Measurements from ENCODE around the gene TRABD2B. TPM values are rescaled to one million over a fixed set of nuclear protein-coding genes. Genes with fewer than 3 reads are reported as not detected.
A peak's percentile ranks its signal among the peaks of the same experiment; 100 is the strongest.

The TRABD2B gene
- total RNA-seq, 1 donor from 2014 or later: 6.8 TPM

DNA sequence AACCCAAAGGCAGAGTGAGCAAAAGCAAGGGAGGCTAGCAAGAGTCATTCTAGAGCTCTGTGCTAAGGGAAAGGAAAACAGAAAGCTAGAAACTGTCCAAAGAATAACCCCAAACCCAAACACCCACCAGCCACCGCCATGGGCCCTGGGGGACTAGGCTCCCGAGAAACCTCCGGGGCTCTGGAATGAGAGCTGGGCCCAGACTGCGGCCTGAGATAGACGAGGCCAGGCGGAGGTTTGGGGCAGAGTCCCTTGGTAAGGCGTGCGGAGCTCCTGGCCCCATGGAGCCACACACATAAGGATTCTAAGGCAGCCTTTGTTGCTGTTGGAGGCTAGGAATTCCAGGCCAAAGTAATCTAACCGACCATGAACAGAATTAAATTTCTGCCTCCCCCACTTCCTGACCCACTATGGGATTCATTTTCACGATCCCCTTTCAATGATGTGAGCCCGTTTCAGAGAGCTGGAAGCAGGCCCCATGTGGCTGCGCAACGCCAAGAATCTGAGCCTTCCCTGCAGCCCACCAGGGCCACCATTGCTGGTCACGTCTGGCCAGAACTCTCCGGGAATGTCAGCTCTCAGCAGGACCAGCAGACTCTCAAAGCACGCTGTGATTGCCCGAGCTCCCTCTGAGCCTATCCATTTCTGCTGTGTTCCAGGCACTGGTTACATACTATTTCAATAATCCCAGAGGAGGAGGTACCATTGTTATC lies 145.0 kb downstream of the TRABD2B start:
- no peak for DNase-seq (ENCODE audit: low read depth)

DNA sequence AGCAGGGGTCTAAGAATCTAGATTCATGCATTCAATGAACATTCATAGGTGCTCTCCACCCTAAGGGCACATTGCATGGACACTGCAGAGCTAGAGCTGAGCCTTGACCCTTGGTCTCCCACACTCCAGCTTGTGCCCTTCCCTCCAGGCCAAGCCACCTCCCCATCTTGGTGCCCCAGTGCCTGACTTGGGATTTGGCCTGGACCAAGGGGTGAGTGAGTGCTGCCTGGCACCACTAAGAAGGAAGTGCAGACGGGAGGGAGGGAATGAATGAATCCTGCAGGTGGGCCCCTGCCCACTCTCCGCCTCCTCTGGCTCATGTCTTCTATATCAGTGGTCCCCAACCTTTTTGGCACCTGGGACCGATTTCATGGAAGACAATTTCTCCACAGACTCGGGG lies 146.7 kb downstream of the TRABD2B start:
- no peak for DNase-seq (ENCODE audit: low read depth)

DNA sequence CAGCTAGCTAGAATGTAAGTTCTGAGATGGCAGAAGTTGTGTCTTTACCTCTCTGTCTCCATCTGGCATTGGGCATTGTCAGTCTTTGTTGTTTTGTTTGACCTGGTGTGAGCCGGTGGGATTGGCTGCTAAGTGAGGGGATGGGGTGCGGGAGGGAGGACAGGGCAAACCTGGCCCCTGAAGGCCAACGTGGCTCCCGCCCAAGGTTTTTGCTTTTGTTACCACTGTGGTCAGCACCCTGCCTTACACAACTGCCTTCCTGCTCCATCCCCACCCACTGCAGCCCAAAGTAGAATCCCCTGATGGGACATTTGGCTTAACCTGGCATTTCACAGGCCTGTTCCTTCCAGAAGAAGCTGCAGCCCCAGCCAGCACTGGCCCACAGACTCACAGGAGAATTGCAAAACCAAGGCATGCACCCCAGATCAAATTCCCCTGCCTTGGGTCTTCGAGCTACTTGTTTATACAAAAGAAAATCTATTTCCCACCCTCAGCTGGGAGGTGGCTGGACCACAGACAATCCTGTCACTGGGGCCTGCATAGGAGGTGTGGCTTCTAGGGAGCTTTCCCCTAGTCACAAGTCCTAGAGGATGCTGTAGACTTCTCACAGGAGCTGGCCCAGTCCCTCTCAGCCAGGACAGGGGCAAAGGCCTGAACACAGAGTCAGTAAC lies 147.5 kb downstream of the TRABD2B start:
- DNase-seq (ENCODE audit: low read depth): no peak

DNA sequence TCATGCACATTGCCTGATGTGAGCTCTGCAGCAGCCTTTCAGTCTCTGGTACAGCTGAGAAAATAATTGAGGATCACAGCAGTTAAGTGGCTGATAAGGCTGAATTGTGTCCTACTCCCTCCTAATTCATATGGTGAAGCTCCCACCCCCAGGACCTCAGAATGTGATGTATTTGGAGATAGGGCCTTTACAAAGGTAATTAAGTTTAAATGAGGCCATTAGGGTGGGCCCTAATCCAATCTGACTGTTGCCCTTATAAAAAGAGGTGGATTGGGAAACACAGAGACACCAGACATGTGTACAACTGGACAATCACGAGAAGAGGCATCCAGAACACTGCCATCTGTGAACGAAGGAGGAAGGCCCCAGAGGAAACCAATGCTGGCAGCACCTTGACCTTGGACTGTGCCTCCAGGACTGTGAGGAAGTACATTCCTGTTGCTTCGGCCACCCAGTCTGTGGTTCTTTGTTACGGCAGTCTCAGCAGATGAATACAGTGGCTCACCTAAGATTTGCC lies 148.1 kb downstream of the TRABD2B start:
- no peak for DNase-seq (ENCODE audit: low read depth)

DNA sequence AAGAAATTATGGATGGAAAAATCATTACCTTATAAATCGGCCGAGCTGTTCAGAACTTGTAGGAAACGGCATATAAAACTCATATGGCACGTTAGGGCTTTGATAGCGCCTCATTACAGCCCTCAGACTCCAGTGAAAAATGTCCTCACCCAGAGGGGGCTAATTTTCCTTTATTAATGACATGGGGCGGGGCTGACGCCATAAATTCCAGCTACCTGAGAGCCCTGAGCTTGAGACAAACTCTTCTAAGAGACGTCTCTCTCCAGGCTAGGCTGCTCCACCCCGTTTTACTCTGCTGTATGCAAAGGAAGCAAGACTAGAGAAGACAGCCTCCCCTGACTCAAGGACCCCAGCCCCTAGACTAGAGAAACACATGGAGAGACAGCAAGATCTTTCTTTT lies 149.4 kb downstream of the TRABD2B start:
- no peak for DNase-seq (ENCODE audit: low read depth)

DNA sequence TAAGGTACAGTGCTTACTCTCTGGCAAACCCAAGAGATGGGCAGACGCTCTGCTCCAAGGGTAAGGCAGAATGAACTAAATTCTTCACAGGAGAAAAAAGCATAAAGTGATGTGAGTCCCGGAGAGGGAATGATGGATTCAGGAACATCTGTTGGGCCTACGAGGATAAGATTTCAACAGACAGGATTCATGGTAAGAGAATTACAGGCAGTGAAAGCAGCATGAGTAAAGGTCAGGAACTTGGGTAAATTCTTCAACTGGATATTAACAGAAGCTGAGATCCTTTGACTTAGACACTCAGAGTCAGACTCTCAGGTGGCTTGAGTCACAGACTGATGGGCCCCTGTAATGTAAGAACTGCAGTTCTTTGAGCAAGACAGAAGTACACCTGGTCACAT lies 152.6 kb downstream of the TRABD2B start:
- no peak for DNase-seq (ENCODE audit: low read depth)

DNA sequence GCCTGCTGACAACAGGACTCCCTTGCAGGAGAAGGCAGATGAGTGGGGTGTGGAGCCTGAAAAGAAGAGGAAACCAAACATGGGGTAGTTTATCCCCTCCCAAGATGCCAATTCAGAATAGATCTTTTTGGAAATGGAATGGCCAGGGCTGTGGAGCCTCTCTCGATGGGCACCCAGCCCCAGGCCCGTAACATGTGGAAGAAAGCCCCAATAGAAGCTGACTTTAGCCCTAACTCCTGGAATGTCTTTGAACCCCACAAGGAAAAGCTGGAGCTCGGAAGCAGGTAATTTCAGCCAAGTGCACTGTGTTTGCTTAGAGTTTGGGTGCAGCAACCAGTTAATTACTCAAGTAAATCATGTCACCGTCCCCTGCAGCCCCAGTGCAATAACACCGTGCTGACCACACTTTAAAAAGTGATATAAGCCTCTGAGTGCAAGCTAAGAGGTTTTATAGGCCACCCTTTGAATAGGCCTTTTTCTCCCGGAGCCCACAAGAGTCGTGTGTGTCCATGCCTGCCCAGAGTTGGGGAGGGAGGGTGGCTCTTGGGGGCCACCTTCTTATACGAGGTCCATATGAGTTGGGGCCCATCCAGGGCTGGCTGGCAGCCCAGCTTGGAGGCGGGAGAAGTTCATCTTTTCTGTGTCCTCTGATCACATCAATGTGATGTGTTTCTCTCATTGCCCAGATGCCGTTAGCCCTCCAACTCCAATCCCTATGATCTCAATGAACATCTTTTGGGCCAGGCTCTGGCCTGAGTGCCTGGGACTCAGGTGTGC lies 153.2 kb downstream of the TRABD2B start:
- no peak for DNase-seq (ENCODE audit: low read depth)

DNA sequence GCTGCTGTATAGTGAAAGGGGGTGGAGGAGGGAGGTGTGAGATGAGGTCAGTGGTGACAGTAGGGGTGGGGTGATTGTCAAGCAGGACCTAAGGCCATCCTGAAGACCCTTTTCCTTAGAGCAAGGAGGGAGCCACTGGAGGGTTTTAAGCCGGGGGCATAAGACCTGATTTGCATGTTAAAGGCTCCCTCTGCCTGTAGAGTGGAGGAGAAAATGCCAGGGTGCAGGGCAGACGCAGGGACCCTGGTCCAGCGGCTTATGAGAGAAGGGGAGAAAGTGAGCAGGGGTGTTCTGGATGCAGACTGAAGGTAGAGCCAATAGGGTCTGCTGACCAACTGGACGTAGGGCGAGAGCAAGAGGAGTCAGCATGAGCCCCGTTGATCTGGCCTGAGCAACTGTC lies 154.1 kb downstream of the TRABD2B start:
- DNase-seq (ENCODE audit: low read depth): no peak

DNA sequence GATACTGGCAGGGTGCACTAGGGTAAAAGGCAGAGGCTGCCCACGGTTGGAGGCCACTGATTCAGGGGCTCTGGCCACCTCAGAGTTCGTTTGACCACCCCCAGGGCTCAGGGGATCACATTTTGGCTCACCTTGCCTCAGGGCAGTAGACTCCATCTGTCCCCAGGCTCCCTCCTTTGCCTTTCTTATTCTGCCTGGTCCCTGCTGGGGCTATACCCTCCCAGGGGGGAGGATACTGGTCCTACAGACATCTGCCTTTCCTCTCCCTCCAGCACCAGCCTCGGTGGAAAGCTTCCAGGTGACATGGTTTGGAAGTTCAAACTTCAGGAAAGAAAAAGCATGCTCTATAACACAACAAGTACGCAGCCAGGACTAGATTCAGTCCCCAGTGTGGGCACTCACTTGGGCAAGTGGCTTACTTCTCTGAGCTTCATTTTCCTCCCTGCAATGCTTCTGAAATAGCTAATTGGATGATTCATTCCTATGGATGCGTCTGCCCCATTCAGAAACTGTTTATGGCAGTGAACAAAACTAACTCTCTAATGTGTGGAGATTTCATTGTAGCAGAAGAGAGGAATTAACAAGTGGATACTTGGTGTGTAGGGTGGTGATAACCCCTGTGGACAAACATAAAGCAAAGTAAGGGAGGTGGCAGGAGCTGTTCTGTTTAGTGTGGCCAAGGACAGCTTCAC lies 154.8 kb downstream of the TRABD2B start:
- no peak for DNase-seq (ENCODE audit: low read depth)

DNA sequence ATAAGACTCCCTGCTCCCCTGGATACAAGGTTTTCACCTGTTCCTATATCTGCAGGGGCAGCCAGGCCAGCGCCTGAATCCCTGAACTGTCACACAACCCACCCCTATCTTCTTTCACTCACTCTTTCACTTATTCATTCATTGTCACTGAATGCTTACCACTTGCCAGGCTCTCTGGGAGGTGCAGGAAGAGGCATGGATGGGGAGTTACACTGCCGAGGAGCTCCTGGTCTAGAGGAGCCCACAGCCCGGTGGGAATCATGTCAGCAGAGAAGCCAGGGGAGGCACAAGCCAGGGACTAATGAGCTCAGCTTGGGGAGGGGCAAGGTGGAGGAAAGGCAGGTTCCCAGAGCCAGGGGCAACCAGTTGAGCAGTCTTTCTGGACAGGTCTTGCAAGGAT lies 155.8 kb downstream of the TRABD2B start:
- DNase-seq (ENCODE audit: low read depth): no peak

DNA sequence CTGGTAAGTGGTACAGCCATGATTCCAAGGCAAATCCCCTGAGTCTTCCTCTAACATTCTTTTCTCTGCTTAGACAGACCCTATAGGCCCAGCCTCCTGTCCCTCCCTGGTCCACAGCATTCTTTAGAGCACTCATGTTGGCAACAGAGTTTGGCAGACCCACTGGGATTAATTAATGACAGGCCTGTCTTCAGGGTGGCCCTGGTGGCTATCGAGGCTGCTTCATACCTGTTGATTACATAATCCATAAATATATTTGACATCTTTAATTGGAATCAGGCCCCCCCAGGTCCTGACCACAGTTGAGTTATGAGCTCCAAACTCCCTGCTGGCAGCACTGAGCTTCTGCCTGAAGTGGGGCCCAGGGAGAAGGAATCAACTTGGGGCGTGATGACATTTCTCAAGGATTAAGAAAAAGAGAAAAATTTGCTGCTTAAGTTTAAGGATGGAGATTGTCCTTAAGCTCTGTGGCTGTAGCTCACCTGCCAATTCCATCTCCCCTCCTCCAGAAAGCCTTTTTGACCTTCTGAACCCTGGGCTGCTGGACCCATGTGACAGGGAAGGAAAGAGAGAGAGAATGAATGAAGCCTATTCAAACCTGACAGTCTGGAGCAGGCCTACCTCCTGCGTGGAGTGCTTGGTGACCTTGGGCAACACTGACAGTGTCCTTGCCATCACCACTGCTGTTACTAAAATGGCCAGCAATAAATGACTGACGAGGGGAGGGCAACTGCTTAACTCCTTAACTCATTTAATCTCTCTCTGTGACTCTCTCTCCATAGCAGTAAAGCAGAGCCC lies 156.6 kb downstream of the TRABD2B start:
- DNase-seq (ENCODE audit: low read depth): peak; percentile 18

DNA sequence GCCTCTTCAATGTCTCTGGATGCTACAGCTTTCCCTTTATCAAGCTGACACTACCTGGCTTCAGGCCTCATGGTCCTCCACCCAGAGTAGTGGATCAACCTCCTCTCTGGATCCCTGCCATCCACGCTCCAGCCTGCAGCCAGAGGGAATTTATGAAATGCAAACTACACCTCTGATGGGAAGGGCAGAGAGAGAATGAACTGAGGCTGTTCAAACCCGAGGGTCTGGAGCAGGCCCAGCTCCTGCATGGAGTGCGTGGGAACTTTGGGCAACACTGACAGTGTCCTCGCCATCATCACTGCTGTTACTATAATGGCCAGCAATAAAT lies 157.8 kb downstream of the TRABD2B start:
- DNase-seq (ENCODE audit: low read depth): no peak

DNA sequence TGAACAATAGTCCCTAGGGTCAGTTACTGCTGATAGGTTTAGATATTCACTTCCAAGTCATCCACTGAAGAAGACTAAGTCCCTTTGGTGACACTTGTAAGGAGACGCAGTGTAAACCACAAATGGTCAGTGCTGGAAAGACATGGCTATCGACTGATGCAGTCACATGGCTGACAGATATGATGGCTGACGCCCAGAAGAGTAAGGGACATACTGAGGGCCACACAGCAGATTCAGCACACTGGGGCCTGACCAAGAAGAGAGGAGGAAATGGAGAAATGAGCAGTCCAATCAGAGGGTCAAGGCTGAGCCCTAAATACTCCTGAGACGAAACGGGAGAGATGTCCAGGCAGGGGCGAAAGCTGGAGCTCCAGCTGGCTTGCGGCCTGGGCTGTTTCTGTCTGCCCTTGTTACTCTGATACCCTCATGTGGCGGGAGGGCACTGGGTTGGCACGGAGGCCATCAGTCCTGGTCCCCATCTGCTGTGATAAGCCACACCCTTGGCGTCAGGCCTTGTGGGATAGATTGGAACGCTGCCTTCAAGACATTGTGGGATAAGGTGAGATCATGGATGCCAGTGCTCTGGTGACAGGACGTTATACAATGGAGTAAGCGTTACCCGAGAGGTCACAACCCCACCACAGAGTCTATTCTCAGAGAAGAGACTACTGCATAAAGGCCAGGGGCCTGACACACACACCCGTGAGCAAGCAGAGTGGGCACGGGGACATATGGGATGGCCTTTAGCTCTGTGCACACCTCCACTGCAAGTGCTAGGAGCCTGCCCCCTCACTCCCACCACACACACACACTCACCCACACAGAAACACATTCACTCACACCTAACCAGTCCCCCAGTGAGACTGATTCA lies 158.4 kb downstream of the TRABD2B start:
- DNase-seq (ENCODE audit: low read depth): no peak

DNA sequence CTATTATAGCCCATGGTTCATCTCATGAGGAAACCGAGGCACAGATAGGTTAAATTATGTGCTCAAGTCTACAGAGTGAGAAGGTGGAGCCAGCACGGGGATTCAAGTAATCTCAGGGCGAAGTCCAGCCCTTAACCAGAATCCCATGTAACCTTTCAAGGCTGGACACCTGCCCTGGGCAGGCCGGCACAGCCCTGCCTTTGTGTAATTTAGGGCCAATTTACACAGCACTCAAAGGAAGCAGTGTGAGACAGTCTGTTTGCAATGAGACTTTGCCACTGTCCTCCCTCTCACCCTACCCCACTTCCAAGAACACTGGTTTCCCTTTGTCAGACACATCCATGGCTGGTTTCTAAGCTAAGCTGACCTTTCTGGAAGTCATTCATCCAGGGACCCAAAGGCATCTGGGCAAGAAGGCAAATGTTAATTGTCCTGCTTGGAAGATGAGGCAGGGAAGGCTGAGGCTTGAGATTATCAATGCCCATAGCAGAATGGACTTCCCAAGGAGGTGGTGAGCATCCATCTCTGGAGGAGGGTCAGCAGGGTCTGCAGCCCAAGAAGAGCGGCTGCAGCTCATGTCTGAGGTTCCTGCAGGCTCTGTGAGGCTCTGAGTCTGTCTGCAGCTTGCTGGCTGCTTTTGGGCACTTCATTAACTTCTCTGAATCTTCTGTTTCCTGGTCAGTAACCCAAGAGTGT lies 159.2 kb downstream of the TRABD2B start:
- DNase-seq (ENCODE audit: low read depth): no peak

DNA sequence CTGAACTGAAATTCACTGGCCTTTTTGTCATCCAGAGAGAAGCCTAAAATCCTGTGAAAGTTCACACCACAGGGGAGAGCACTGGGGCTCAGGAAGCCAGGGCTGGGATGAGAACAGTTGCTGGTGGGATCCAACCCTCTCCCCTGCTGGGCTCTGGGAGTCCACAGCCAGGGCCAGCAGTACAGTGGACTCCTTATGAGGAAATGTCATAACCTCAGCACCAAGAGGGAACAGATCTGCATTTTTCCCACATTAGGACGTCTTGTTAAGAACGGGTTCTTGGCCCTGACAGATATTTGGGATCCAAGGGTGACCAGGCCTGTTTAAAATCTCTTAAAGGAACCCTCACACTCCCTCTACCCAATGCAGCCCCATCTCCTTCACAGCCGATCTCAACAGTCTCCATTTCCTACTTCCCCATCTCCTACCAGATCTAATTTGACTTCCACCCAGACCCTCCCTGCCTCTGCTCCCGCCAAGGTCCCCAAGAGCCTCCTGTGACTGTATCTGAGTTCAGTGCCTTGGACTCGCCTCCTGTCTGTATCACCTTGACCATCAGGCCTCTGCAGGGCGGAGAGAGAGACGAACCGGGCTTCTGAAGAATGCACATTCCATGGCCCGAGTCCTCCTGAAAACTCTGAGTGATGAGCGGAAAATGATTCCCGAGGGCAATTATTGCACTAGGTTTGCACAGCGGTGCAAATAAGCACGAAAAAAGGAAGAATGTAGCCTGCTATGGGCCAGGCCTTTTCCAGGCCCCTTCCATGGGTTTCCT lies 159.9 kb downstream of the TRABD2B start:
- no peak for DNase-seq (ENCODE audit: low read depth)

DNA sequence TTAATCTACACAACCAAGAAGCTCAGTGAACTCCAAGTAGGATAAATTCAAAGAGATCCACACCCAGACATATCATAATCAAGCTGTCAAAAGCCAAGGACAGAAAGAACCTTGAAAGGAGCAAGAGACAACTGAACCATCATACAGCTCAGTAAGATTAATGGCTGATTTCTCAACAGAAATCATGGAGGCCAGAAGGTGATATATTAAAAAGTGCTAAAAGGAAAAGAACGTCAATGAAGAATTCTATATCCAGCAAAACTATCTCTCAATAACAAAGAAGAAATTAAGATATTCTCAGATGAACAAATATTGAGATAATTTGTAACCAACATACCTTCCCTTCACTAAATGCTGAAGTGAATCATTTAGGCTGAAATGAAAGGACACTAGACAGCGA lies 161.8 kb downstream of the TRABD2B start:
- no peak for DNase-seq (ENCODE audit: low read depth)

DNA sequence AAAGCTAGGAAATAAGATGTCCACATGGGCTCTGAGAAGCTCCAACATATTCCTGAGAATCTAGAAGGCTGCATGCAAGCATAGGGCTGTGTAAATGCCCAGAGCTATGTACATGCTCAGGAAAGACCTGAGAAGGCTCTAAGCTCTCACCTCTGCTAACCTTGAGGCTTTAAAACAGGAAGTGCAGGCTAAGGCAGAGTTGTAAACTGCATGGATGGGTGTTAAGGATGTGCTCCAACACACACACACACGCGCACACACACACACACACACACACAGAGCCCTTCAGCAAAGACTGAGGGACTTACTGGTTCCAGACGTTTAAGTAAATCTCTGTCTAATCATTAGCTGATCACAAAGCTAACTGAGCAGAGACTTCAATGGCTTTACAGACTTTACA lies 162.9 kb downstream of the TRABD2B start:
- DNase-seq (ENCODE audit: low read depth): peak; percentile 49

DNA sequence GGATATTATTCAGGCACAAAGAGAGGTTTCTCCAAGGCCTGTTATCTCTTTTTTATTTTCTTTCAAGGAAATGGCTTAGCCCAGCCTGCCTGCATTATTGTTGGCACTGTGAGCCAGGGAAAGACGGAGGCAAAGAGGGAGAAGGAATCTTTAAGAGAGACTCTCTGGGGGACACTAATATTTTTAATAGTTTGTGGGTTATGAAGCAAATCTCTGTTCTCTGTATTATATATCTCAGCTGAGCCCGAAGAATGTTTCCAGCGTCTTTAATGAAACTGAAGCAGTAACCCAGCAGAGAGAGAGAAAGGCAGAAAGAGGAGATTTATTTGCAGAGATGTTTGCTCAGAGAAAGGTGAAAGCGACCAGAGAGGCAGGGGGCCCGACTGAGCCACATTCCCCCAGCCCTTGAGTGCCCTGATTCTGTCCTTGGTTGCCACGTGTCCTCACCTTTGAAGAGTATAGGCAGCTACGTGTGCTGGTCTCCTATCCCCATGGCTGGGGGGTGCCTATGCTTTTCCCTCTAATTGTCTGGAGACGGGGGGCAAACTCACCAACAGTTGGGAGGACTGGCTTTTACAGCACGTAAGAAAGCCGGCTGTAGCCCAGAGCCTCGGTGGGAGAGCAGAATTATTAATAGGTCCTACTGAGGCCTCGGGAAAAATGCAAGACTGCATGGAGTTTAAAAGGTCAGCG lies 166.4 kb downstream of the TRABD2B start:
- DNase-seq (ENCODE audit: low read depth): no peak
